ENCODE data around the gene RUFY4. TPM values are rescaled to one million over a fixed set of nuclear protein-coding genes. Genes with fewer than 3 reads are reported as not detected.

RUFY4 gene
- total RNA-seq, 4 donors from 2014 or later: 0.11 TPM; not detected in 3

GRCh38 chr2:218030409-218031195 lies 38.5 kb upstream of the RUFY4 start:
- H3K4me3 ChIP-seq: no peak overlapping the region
- no peak overlapping the region for H3K27ac ChIP-seq (replicated peaks in 1 of 4)
- intact Hi-C loops (cut with DNase I): loop anchor here (5.0 kb wide), 1 partner anchor 243 kb away; no protein-coding TSS in a partner anchor
- no peaks in the 10 kb centered on the region for H3K9me3 ChIP-seq
- TF ChIP-seq CTCF (IDR thresholded peaks at IDR 0.05) (no peak), POLR2A (IDR thresholded peaks at IDR 0.05; ENCODE audit: low read depth) (no peak), EP300 (IDR thresholded peaks at IDR 0.05) (no peak), POLR2AphosphoS5 (IDR thresholded peaks at IDR 0.05) (no peak)
- 92% methylated on average over 7 of the region's 7 CpGs for WGBS
- peaks cover 0 to 14% (median 0%) of the 10 kb centered on the region in 4 donors for H3K27me3 ChIP-seq
- peaks cover 10 to 21% (median 14%) of the 10 kb centered on the region in 4 donors for H3K4me1 ChIP-seq
- H3K36me3 ChIP-seq: no peaks in the 10 kb centered on the region
- peak; percentile 66 for DNase-seq (ENCODE audit: extremely low spot score)

- 92% methylated on average over 1 of the region's 1 CpG for WGBS
- no peaks in the 10 kb centered on the region for H3K36me3 ChIP-seq
- H3K27ac ChIP-seq (replicated peaks in 1 of 4): no peak overlapping the region
- peaks cover 0 to 14% (median 0%) of the 10 kb centered on the region in 4 donors for H3K27me3 ChIP-seq
- intact Hi-C loops (cut with DNase I): loop anchor here (5.0 kb wide), 1 partner anchor 244 kb away; no protein-coding TSS in a partner anchor
- no peaks in the 10 kb centered on the region for H3K9me3 ChIP-seq
- no peak for TF ChIP-seq POLR2A (IDR thresholded peaks at IDR 0.05; ENCODE audit: low read depth)
- no peak for TF ChIP-seq EP300 (IDR thresholded peaks at IDR 0.05)
- no peak for TF ChIP-seq CTCF (IDR thresholded peaks at IDR 0.05)
- TF ChIP-seq POLR2AphosphoS5 (IDR thresholded peaks at IDR 0.05): no peak
- peaks cover 10 to 18% (median 14%) of the 10 kb centered on the region in 4 donors for H3K4me1 ChIP-seq
- no peak for DNase-seq (ENCODE audit: extremely low spot score)
- H3K4me3 ChIP-seq: no peak overlapping the region
These were observed 37.8 kb upstream of the RUFY4 start for GRCh38 chr2:218031261-218031660.

- H3K4me3 ChIP-seq: no peak overlapping the region
- peak; percentile 80 for DNase-seq (ENCODE audit: extremely low spot score)
- intact Hi-C loops (cut with DNase I): loop anchor here (5.0 kb wide), 1 partner anchor 245 kb away; no protein-coding TSS in a partner anchor
- no peak overlapping the region for H3K27ac ChIP-seq (replicated peaks in 1 of 4)
- no peaks in the 10 kb centered on the region for H3K36me3 ChIP-seq
- TF ChIP-seq EP300 (IDR thresholded peaks at IDR 0.05): no peak
- no peak for TF ChIP-seq CTCF (IDR thresholded peaks at IDR 0.05)
- no peak for TF ChIP-seq POLR2AphosphoS5 (IDR thresholded peaks at IDR 0.05)
- no peak for TF ChIP-seq POLR2A (IDR thresholded peaks at IDR 0.05; ENCODE audit: low read depth)
- H3K9me3 ChIP-seq: no peaks in the 10 kb centered on the region
- peaks cover 6 to 16% (median 12%) of the 10 kb centered on the region in 4 donors for H3K4me1 ChIP-seq
- peaks cover 0 to 14% (median 0%) of the 10 kb centered on the region in 4 donors for H3K27me3 ChIP-seq
- WGBS: 85% methylated on average over 5 of the region's 7 CpGs
These were observed 37.2 kb upstream of the RUFY4 start for GRCh38 chr2:218031771-218032257.

- peak; percentile 87 for DNase-seq (ENCODE audit: extremely low spot score)
- TF ChIP-seq EP300 (IDR thresholded peaks at IDR 0.05) (no peak), POLR2A (IDR thresholded peaks at IDR 0.05; ENCODE audit: low read depth) (no peak), CTCF (IDR thresholded peaks at IDR 0.05) (no peak), POLR2AphosphoS5 (IDR thresholded peaks at IDR 0.05) (no peak)
- Histone ChIP-seq H3K9me3 (no peaks in the 10 kb centered on the region), H3K27ac (replicated peaks in 1 of 4) (no peak overlapping the region), H3K4me3 (no peak overlapping the region), H3K36me3 (no peaks in the 10 kb centered on the region), H3K27me3 (peaks cover 0 to 14% (median 0%) of the 10 kb centered on the region in 4 donors), H3K4me1 (peaks cover 6 to 16% (median 12%) of the 10 kb centered on the region in 4 donors)
- intact Hi-C loops (cut with DNase I): loop anchor here (5.0 kb wide), 1 partner anchor 245 kb away; no protein-coding TSS in a partner anchor
- whole genome bisulfite sequencing: 84% methylated on average over 10 of the region's 12 CpGs
These were observed 36.5 kb upstream of the RUFY4 start for GRCh38 chr2:218032336-218033171.

All from esophagus muscularis mucosa (tissue), 4 donors.